Measurements from ENCODE around the gene PRLHR.

GRCh38 chr10:118642228-118642627 lies 46.8 kb upstream of the PRLHR start:
- TF ChIP-seq IRF3 (IDR thresholded peaks at IDR 0.05) (no peak), CTCF (IDR thresholded peaks at IDR 0.05 in 2 of 3, conservative IDR thresholded peaks at IDR 0.05 in 1 of 3; ENCODE audit: control insufficient read depth in 2 of 3, extremely low read depth in 1 of 3, insufficient read depth in 1 of 3, low read depth in 3 of 3, low read length in 3 of 3) (no peak), ESRRA (IDR thresholded peaks at IDR 0.05; ENCODE audit: low read length) (no peak), GABPA (IDR thresholded peaks at IDR 0.05; ENCODE audit: low read depth) (no peak), NFXL1 (IDR thresholded peaks at IDR 0.05; ENCODE audit: borderline replicate concordance) (no peak), TAF1 (IDR thresholded peaks at IDR 0.05; ENCODE audit: borderline replicate concordance, low read depth, low read length) (no peak)
